Astrocyte of the hippocampus (primary cell): ENCODE data around the gene GATD1.
A peak's percentile ranks its signal among the peaks of the same experiment; 100 is the strongest.

ENCODE experiments used
- DNase-seq: peaks from one replicate; pipeline ENCODE4 v3.0.0; 2011; ENCODE audit warnings: low read depth, low spot score

GATD1 gene

GRCh38 chr11:727281-727701 is 50.0 kb downstream of the GATD1 start:
- DNase-seq = no peak

GRCh38 chr11:726278-727220 is 50.7 kb downstream of the GATD1 start:
- DNase-seq = peak; percentile 67

- DNase-seq = no peak
These were observed 51.6 kb downstream of the GATD1 start for GRCh38 chr11:725624-726202.

GRCh38 chr11:724778-725386 is 52.4 kb downstream of the GATD1 start:
- no peak for DNase-seq

- DNase-seq = no peak
These were observed 53.1 kb downstream of the GATD1 start for GRCh38 chr11:724049-724777.

GRCh38 chr11:723120-723883 is 54.0 kb downstream of the GATD1 start:
- DNase-seq = peak; percentile 70

- no peak for DNase-seq
These were observed 54.9 kb downstream of the GATD1 start for GRCh38 chr11:722346-722811.

GRCh38 chr11:721741-722345 is 55.4 kb downstream of the GATD1 start:
- no peak for DNase-seq

GRCh38 chr11:721247-721740 is 56.0 kb downstream of the GATD1 start:
- DNase-seq = no peak

GRCh38 chr11:720642-721246 is 56.5 kb downstream of the GATD1 start:
- no peak for DNase-seq

- no peak for DNase-seq
These were observed 57.2 kb downstream of the GATD1 start for GRCh38 chr11:720017-720641.

- DNase-seq = no peak
These were observed 57.9 kb downstream of the GATD1 start for GRCh38 chr11:719214-720016.
